Hematopoietic multipotent progenitor cell treated with erythropoietin and hydrocortisone succinate and interleukin-3 and kit ligand, for 17 days (in vitro differentiated cells): ENCODE data around the gene PLEKHG4.

Source experiments
- DNase-seq: peaks from one replicate; pipeline ENCODE4 v3.0.0-alpha.2; 2015; ENCODE audit warnings: low spot score

The PLEKHG4 gene, protein sequence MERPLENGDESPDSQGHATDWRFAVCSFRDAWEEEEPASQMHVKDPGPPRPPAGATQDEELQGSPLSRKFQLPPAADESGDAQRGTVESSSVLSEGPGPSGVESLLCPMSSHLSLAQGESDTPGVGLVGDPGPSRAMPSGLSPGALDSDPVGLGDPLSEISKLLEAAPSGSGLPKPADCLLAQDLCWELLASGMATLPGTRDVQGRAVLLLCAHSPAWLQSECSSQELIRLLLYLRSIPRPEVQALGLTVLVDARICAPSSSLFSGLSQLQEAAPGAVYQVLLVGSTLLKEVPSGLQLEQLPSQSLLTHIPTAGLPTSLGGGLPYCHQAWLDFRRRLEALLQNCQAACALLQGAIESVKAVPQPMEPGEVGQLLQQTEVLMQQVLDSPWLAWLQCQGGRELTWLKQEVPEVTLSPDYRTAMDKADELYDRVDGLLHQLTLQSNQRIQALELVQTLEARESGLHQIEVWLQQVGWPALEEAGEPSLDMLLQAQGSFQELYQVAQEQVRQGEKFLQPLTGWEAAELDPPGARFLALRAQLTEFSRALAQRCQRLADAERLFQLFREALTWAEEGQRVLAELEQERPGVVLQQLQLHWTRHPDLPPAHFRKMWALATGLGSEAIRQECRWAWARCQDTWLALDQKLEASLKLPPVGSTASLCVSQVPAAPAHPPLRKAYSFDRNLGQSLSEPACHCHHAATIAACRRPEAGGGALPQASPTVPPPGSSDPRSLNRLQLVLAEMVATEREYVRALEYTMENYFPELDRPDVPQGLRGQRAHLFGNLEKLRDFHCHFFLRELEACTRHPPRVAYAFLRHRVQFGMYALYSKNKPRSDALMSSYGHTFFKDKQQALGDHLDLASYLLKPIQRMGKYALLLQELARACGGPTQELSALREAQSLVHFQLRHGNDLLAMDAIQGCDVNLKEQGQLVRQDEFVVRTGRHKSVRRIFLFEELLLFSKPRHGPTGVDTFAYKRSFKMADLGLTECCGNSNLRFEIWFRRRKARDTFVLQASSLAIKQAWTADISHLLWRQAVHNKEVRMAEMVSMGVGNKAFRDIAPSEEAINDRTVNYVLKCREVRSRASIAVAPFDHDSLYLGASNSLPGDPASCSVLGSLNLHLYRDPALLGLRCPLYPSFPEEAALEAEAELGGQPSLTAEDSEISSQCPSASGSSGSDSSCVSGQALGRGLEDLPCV

DNA sequence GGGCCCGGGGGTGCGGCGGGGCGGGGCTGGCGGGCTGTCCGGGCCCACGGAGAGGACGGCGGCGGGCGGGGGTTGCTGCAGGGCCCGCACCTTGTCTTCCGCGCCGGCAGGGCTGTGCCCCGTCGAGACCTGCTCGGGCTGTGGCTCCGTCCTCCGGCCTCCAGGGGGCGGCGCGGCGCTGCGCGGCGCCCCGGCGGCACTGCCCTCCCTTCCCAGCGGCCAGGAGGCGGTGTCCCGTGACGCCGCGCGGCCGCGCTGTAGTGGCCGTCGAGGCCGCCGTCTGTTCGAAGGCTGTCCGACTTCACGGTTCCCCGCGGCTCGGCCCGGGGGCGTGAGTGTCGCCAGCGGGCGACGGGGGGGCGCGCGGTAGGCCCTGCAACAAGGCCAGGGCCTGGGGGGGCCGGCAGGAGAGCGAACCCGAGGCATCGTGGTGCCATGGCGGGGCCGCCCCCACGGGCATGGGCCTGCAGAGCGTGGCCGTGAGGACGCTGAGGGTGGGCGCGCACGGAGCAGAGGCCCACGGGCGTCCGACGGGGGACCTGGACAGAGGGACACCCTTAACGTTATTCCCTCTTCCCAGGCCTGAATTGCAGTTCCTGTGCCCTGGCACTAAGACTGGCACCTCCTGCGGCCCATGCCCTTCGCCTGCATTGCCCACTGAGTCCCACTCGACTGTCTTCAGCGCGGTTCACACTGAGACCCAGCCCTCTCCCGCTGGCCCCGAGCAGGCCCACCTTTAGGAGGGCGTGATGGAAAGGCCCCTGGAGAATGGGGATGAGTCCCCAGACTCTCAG lies at the start of gene PLEKHG4:
PLEKHG4 (plus strand) TSS at position 237 of the 794 bp plus-strand sequence; CDS start at position 750, 513 bp downstream.
- DNase-seq: peak; percentile 88

DNA sequence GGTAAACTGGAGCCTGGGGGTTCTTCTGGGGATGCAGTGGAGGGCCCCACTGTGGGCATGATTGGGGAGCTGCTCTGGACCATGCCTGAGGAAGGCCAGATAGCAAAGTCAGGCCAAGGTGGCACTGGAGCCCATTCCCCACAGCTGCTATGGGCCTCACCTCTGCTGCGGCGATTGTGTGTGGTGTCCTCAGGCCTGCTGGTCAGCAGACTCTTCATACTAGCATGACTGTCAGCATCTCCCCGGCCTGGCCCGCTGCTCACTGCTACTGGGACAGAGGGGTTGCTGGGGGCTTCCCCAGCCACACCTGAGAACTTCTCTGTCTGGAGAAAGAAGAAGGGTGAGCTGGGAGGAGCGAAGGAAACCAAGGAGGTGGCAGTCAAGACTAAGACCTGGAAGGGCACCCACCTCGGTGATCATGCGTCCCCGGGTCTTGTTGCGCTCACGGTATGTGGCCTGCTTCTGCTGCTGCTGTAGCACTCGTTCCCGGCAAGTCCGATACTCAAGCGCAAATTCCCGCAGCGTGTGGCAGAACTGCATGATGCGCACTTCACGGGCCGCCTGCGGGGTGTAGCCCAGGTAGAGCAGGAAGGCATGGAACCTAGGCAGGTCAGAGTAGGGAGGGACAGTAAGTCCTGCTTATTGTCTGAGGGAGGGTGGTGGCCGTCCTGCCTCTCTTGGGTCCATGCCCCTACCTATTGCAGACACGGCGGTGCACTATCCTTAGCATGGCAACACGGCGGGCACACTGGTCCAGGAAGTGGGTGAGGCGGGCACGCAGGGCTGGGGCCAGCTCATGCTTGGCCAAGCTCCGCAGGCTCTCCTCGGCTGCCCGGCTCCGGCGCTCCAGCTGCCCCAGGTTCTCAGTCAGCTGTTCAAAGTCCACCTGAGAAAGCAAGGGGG lies 49.2 kb upstream of the PLEKHG4 start:
- DNase-seq: no peak

DNA sequence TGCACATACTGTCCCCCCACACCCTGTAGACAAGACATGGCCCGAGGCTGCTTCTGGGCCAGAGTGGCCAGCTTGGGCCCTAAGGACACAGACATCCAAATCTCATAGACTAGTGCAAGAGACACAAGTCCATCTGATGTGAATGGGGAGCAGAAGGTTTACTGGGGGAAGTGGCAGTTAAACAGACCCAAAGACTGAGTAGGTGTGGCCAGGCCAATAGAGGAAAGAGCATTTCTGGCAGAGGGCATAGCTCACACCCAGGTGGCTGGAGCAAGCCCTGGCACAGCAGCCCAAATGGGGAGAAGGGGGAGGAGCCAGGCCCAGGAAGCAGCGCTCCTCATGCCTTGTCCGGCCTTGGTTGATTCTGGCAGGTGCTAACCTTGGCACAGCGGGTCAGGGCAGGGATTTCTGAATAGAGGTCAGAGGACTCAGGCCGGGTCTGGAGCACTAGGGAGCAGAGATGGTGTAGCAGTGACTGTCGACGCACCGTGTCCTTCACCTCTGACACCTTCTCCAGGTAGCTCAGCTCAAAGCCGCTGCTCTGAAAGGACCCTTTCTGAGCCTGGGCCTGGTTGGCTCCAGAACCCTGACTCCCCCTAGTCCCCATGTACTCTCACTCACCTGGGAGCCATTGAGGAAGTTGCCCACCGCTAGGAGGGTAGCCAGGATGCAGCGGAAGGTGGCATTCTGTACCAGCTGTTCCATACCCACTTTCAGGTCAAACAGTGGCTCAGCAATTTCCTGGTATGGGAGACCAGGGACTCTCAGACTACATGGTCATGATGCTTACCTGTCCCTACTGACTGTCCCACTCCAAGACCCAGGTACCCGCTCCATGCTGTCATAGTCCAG lies 48.3 kb upstream of the PLEKHG4 start:
- DNase-seq: no peak

DNA sequence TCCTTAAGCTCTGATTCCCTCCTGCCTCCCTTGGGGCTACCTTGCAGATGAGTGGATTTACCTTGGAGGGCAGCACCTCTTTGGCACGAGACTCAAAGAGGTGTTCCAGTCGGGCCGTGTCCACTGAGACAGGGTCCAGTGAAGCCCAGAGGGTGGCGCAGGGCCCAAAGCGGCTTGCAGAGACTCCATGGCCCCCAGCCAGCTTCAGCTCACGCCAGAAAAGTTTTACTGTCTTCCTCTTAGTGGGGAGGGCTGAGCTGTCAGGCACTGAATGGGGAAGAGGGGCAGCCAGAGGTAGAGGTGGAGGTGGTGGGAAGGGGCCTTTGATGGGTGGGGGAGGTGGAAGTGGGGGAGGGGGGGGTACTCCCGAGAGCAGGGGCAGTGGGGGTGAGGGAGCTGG lies 45.7 kb upstream of the PLEKHG4 start:
- no peak for DNase-seq

DNA sequence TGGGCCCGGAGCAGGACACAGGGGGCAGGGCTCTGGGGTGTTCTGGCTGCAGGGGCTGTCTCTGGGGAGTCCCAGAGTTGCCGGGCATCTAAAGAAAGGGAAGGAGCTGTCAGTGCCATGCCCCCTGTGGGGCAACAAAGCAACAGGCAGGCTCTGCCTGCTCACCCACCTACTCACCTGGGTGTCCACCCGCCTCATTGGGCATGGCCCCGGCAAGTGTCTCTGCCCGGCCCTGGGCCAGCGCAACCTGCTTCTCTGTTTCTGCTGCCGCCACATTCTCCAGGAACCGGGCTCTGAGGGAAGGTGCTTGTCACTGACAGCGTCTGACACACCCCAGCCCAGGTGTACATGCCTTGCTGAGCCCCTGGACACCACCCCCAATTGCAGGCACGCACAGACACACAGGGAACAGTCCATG lies 45.1 kb upstream of the PLEKHG4 start:
- no peak for DNase-seq

DNA sequence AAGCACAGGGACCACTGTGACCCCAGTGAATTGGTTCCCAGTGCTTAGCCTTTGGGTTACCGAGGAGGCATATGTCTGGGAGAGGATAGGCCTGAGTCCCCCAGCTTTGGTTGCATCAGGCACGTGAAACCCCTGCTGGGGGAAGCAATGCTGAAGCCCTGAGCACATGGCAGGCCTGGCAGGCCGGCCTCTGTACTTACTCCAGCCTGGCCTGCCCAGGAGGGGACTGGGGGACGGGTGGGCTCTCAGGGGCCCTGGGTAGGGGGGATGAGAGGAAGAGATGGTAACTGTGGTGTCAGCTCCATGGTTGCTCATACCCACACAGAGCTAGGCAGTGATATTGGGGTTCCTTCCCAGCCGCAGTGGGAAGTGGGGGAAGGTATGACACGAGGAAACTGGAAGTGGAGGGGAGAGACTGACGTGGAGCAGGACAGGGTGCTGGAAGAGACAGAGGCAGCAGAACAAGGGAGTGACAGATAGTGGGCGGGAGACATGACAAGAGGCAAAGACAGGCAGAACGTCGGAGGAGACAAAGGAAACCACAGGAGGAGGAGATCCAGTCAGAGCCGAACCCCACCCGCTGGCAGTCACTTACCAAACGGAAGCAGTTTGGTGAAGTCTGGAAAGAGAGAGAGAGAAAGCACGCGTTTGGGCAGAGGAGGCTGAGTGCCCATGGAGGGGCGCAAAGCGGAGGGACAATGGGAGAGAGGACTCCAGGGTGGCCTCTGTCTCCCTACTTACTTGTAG lies 43.3 kb upstream of the PLEKHG4 start:
- DNase-seq: no peak

DNA sequence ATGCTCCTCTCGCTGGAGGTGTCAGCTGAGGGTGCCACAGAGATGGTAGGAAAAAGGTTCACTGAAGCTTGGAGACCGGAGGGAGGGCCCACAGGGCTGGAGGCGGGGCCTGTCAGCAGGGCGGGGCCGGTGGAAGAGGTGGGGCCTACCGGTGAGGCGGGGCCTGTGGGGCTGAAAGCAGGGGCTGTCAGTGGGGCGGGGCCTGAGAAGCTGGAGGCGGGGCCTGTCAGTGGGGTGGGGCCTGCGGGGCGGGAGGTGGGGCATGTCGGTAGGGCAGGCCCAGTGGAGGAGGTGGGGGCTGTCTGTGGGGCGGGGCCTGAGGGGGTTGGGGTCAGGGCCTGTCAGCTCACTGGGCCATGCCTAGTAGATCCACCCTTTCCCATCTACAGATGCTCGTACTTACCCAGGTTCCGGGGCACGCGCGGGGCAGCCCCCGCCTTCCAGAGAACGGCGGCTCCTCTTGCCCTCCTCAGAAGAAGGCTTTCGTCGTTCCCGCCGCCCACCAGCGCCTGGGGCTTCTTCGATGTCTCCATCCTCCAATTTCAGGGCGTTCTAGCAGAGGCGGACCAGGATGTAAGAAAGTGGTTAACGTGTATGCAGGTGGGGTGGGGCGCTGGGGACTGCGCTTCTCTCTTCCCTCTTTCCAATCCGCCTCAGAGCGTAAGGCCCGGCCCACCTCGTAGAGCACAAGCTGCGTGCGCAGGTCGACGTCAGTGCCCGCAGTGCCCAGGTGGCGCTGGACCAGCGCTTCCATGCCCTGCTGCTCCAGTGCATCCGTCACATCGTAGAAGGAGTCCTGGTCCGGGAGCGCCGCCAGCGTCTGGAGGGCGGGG lies 42.6 kb upstream of the PLEKHG4 start:
- peak; percentile 81 for DNase-seq

DNA sequence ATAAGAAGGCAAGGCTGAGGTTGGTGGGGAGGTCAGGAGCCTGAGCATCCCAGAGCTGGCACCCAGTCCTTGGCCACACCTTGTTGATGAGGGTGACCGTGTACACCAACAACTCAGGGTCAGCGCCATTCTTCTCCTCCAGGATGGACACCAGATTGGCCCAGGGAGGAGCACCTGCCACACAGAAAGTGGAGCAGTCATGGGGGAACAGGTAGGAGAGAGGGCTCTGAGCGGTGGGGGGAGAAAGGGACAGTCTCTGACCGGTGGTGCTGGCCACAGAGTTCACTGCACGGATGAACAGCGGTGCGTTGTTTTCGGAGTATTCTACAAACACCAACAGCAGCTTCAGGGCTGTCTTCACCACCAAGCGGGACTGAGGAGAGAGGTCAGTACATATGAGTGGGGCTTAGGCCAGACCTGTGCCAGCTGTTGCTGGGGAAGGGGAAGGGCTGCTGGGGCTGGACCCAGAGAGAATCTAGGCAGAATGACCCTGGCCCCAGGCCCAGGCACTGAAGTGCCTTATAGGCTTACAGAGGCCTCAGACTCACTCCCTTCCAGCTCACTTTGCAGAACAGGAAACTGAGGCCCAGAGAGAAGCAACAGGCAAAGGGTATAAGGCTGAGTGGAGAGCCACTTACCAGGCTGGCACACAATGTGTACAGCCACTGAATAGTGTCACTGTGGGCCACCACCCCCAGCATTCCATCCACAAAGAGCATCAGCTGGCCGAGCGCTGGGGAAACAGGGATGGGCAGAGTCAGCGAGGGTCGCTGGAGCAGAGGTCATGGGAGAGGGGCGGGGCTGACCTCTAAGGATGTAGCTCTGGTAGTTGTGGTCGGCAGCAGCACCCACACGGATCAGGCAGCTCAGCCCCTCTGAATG lies 41.7 kb upstream of the PLEKHG4 start:
- DNase-seq: no peak

DNA sequence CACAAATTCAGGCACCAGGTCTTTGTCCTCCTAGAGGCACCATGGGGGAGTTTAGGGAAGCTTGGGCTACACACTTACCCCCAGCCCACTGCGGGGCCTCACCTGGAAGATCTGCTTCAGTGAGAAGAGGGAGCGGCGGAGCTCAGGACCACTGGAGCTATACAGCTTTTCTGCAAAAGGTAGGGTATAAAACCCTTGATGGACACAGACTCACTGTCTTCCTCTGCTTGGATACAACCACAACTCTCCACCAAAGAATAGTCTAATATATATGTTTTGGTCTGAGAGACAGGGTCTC lies 41.1 kb upstream of the PLEKHG4 start:
- no peak for DNase-seq

DNA sequence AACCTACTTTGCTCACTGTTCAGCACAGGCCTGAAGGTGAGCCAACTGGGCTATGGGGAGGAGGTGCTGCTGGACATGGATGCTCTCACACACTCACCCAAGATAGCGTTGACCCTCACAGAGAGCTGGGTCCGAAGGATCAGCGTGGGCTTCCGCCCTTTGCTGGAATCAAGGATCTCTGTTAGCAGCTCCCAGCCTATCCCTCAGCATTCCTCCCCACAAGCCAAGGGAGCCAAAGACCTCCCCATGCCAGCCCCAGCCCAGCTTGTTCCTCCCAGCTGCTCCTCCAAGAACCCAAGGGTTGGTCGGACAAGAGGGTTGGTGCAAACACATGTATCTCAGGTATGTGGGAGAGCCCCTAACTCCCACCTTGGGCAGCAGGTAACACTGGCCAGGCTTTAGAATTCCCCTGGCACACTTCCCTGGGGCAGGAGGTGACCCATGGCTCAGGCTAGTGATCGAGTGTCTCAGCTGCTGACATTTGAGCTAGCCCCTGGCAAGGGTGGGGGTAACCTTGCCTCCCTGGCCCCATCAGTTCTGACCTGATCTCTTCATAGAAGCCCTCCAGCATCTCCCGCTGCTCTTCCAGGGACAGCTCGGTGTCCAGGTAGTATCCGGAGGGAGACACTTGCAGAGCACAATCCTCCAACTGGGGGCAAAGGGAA lies 40.4 kb upstream of the PLEKHG4 start:
- no peak for DNase-seq

DNA sequence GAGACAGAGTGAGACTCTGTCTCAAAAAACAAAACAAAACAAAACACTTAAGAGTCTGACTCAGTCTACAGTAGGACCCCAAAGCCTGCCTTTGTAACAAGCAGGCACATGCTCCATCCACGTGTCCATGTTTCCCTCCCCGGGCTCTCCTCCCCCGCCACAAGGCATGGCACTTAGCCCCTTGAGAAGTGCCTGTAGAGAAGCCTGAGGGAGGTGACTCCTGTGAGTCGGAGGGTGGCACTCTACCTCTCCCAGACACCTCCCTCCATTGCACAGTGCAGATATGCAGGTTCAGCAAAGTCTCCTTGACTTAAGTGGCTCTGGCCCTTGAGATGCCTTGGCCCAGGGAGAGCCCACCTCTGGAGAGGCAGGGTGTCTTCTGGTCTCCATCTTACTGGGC lies 38.8 kb upstream of the PLEKHG4 start:
- peak; percentile 40 for DNase-seq

DNA sequence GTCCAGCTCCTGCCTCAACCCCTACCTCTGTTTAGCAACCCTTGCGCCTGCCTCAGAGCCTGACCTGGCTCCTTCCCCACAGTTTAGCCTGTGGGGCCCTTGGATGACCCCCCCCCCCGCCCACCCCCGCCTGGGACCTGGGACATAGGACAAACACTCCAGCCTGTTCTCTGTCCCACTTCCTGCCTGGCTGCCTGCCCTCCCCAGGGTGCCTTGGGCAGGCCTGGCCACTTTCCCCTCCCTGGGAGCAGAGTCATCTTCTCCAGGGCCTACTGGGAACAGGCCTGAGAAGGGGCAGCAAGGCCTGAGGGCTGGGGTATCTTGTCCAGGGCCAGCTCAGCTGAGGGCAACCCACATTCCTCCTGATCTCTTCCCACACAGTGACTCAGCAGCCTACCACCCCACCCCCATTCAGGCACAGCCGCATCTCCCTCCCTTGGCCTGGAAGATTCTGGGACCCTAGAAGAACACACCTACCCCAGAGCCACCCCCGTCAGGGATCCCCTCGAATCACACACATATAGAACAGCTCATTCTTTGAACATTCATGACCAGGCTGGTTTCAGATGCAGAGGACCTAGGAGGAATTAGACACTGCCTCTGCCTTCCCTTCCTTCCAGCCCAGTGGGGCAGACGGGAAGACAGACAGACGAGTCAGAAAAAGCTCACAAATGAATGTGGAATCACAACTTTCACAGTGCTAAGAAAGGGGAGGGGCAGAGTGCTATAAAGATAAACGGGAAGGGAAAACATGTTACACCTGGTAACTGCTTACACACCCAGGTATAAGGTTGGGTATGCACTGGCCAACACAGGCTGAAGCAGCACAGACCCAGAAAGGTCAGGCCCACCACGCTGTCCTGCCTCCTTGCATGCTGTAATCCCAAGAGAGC lies 38.1 kb upstream of the PLEKHG4 start:
- no peak for DNase-seq

DNA sequence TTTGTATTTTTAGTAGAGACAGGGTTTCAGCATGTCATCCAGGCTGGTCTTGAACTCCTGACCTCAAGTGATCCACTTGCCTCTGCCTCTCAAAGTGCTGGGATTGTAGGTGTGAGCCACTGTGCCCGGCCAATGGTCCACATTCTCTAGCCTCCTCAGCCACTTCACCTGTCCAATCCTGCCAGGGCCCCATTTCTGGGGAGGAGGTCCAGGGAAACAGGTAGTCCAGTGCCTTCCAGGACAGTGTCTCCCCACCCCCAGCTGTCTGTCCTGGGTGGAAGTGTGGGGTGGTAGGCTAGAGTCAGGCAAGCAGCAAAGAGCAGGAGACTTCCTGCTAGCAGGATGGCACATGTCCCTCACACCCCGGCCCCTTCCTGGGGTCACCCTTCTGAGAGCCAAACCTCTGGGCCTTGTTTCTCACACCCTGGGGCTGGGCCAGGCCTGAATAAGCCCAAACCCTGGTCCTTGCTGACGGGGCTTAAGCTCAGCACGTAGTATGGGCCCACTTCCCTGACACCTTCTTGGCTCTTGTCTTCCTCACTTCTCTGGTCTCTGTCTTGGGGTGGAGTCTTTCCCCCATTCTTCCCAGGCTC lies 37.1 kb upstream of the PLEKHG4 start:
- no peak for DNase-seq

DNA sequence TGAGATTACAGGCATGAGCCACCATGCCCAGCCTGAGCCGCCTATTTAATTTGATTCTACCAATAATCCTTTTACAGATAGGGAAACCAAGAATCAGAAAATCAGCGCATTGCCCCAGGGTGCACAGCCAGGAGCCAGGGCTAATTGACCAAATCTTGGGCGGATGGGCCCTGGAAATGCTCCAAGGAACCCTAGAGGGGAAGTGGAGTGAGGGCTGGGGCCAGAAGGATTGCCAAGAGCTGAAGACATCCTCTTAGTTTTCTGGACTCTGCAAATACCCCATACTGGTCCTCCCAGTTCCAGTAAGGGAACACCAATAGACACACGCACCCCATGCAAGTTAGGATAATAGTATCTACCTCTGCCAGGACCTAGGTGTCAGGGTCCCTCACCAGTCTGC lies 35.9 kb upstream of the PLEKHG4 start:
- no peak for DNase-seq
